ENCODE measurements around the gene KCNK3. TPM values are rescaled to one million over a fixed set of nuclear protein-coding genes. Genes with fewer than 3 reads are reported as not detected.

Gene KCNK3
- total RNA-seq, 2 experiments from 2014 or later, result not detected

- Histone ChIP-seq H3K27ac (ENCODE audit: low read depth, low read length, poor library complexity, severe bottlenecking) (no peak overlapping the region), H3K4me2 (ENCODE audit: low read length) (no peak overlapping the region), H3K79me2 (ENCODE audit: insufficient read depth, low read depth, low read length) (no peaks in the 10 kb centered on the region), H4K20me1 (ENCODE audit: insufficient read depth, low read length) (no peaks in the 10 kb centered on the region), H3K9me2 (ENCODE audit: insufficient read depth, low read length) (no peaks in the 10 kb centered on the region), H3K4me1 (ENCODE audit: insufficient read depth, low read length, poor library complexity, severe bottlenecking) (no peaks in the 10 kb centered on the region), H3K9me3 (ENCODE audit: low read length) (no peaks in the 10 kb centered on the region), H2AFZ (ENCODE audit: low read length) (no peak overlapping the region), H3K4me3 (ENCODE audit: low read depth, low read length, poor library complexity, severe bottlenecking) (no peak overlapping the region), H3K36me3 (ENCODE audit: insufficient read depth, low read length) (no peaks in the 10 kb centered on the region)
- intact Hi-C loops (cut with micrococcal nuclease; ENCODE audit: unreplicated experiment), result no loop called here
- ChIA-PET POLR2A (interaction anchor here (0.6 kb wide), 1 partner anchor 42 kb away, joined by 4 read pairs; no protein-coding TSS in a partner anchor), CTCF (ENCODE audit: unreplicated experiment) (no interaction called here)
- DNase-seq (ENCODE audit: low spot score), result no peak
- TF ChIP-seq EZH2phosphoT487 (IDR thresholded peaks at IDR 0.05; ENCODE audit: borderline replicate concordance, low read depth, low read length), result no peak
- no TSS peak for BruUV-seq (replicated peaks)
Measured at GRCh38 chr2:26740890-26741302, 48.4 kb downstream of the KCNK3 start.

DNA sequence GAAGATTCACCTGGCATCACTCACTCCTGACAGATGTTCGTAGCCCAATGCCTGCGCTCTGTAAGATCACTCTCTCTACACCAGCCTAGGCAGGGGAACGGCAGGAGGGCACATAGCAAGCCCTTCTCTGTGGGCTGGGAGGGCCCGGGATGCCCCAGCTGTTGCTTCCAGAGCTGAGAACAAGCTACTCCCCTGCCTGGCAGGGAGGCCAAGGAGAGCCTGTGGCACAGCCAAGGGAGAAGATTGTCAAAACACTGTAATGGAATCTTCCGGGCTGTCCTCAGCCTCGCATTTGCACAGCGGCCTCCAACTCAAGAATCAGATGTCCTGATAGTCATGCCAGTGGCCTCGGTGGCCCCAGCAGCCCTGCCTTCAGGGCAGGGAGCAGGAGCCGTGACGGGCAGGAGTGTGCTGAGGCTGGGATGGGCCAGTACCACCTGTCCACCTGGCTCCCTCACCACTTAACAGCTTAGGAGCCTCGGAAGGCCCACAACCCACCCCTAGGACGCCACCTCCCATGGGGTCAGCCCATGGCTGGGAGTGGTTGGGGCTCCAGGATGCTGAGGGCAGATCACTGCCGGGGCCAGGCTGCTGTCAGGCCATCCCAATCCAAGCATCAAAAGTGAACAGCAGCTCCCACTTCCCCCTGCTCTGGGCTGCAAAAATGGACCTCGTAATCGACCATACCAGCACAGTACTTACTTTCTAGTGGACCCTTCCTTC is 49.7 kb downstream of the KCNK3 start:
- CTCF ChIA-PET (ENCODE audit: unreplicated experiment), result interaction anchor here (0.6 kb wide), 2 partner anchors 20 to 412 kb away, joined by 3 to 4 read pairs; no protein-coding TSS in a partner anchor
- H3K36me3 ChIP-seq (ENCODE audit: insufficient read depth, low read length), result no peaks in the 10 kb centered on the region
- H3K9me2 ChIP-seq (ENCODE audit: insufficient read depth, low read length), result no peaks in the 10 kb centered on the region
- no peak overlapping the region for H3K27ac ChIP-seq (ENCODE audit: low read depth, low read length, poor library complexity, severe bottlenecking)
- no peaks in the 10 kb centered on the region for H4K20me1 ChIP-seq (ENCODE audit: insufficient read depth, low read length)
- no peak for DNase-seq (ENCODE audit: low spot score)
- POLR2A ChIA-PET, result no interaction called here
- no peak overlapping the region for H3K4me3 ChIP-seq (ENCODE audit: low read depth, low read length, poor library complexity, severe bottlenecking)
- no peaks in the 10 kb centered on the region for H3K79me2 ChIP-seq (ENCODE audit: insufficient read depth, low read depth, low read length)
- no TSS peak for BruUV-seq (replicated peaks)
- H3K4me1 ChIP-seq (ENCODE audit: insufficient read depth, low read length, poor library complexity, severe bottlenecking), result no peaks in the 10 kb centered on the region
- TF ChIP-seq CTCF (conservative IDR thresholded peaks at IDR 0.05; ENCODE audit: low read length), result no peak
- no peak for TF ChIP-seq EZH2phosphoT487 (IDR thresholded peaks at IDR 0.05; ENCODE audit: borderline replicate concordance, low read depth, low read length)
- intact Hi-C loops (cut with micrococcal nuclease; ENCODE audit: unreplicated experiment), result no loop called here
- no peaks in the 10 kb centered on the region for H3K9me3 ChIP-seq (ENCODE audit: low read length)
- H2AFZ ChIP-seq (ENCODE audit: low read length), result no peak overlapping the region
- H3K4me2 ChIP-seq (ENCODE audit: low read length), result no peak overlapping the region

DNA sequence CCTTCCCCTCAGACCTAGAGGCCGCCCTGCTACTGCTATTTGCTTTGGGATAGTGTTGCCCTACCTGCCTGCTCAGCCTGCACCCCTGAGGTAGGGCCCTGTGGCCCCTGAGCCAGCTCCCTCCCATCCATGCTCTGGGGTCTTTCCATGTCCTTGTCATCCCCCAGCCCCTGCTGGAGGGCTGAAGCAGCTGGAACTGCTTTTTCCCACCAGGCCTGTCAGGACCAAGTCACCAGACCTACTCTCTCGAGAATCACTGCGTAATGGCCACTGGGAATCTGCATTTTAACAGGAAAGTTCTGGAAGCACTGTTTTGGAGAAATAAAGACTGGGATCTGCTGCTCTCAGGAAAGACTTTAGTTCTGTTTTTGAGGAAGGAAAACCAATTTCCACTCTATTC is 51.3 kb downstream of the KCNK3 start:
- no peaks in the 10 kb centered on the region for H3K79me2 ChIP-seq (ENCODE audit: insufficient read depth, low read depth, low read length)
- H3K4me3 ChIP-seq (ENCODE audit: low read depth, low read length, poor library complexity, severe bottlenecking), result no peak overlapping the region
- intact Hi-C loops (cut with micrococcal nuclease; ENCODE audit: unreplicated experiment), result no loop called here
- ChIA-PET CTCF (ENCODE audit: unreplicated experiment) (no interaction called here), POLR2A (no interaction called here)
- DNase-seq (ENCODE audit: low spot score), result no peak
- no peaks in the 10 kb centered on the region for H3K4me1 ChIP-seq (ENCODE audit: insufficient read depth, low read length, poor library complexity, severe bottlenecking)
- H3K4me2 ChIP-seq (ENCODE audit: low read length), result no peak overlapping the region
- no peaks in the 10 kb centered on the region for H3K9me3 ChIP-seq (ENCODE audit: low read length)
- H4K20me1 ChIP-seq (ENCODE audit: insufficient read depth, low read length), result no peaks in the 10 kb centered on the region
- no peaks in the 10 kb centered on the region for H3K9me2 ChIP-seq (ENCODE audit: insufficient read depth, low read length)
- BruUV-seq (replicated peaks), result no TSS peak
- H3K36me3 ChIP-seq (ENCODE audit: insufficient read depth, low read length), result no peaks in the 10 kb centered on the region
- H3K27ac ChIP-seq (ENCODE audit: low read depth, low read length, poor library complexity, severe bottlenecking), result no peak overlapping the region
- H2AFZ ChIP-seq (ENCODE audit: low read length), result no peak overlapping the region
- TF ChIP-seq EZH2phosphoT487 (IDR thresholded peaks at IDR 0.05; ENCODE audit: borderline replicate concordance, low read depth, low read length) (no peak), CTCF (conservative IDR thresholded peaks at IDR 0.05; ENCODE audit: low read length) (no peak)
